Measurements from ENCODE around the gene FAM180B. TPM values are rescaled to one million over a fixed set of nuclear protein-coding genes. Genes with fewer than 3 reads are reported as not detected.

The FAM180B gene
- total and polyA plus RNA-seq, 2 of the 8 experiments (the other 6 are each of a cell fraction or from before 2014, with no cell fraction given), result 0.09 TPM; not detected in 1

- TF ChIP-seq EP300 (IDR thresholded peaks at IDR 0.05; ENCODE audit: borderline replicate concordance in 1 of 2, low read depth in 2 of 2, low read length in 2 of 2), result peak; percentile 35 to 85
- peak; percentile 100 for TF ChIP-seq ASH2L (IDR thresholded peaks at IDR 0.05; ENCODE audit: low read length)
- peak; percentile 79 for TF ChIP-seq SAP30 (IDR thresholded peaks at IDR 0.05; ENCODE audit: insufficient read depth, insufficient replicate concordance, low read length)
- TF ChIP-seq CHD2 (IDR thresholded peaks at IDR 0.05; ENCODE audit: low read length), result peak; percentile 60; the same call in 1 of the 2 replicates
- peak; percentile 73 for TF ChIP-seq MAX (IDR thresholded peaks at IDR 0.05)
- peak; percentile 96 for TF ChIP-seq TAF7 (optimal IDR thresholded peaks at IDR 0.05; ENCODE audit: borderline replicate concordance, low read depth, low read length)
- peak; percentile 67 for TF ChIP-seq KDM4A (IDR thresholded peaks at IDR 0.05; ENCODE audit: low read depth, low read length, severe bottlenecking)
- TF ChIP-seq HDAC2 (IDR thresholded peaks at IDR 0.05; ENCODE audit: borderline replicate concordance in 1 of 2, low read depth in 2 of 2, low read length in 2 of 2), result peak in 1 of 2 experiments; percentile 94; a peak in 1 of 4 replicates
- TF ChIP-seq SIRT6 (IDR thresholded peaks at IDR 0.05; ENCODE audit: low read length), result no peak
- TF ChIP-seq BACH1 (IDR thresholded peaks at IDR 0.05; ENCODE audit: low read length), result no peak
- peak; percentile 88 to 99 for TF ChIP-seq SIN3A (conservative IDR thresholded peaks at IDR 0.05 in 1 of 2, IDR thresholded peaks at IDR 0.05 in 1 of 2; ENCODE audit: low read depth in 1 of 2, low read length in 2 of 2)
- no peak for TF ChIP-seq SP2 (IDR thresholded peaks at IDR 0.05; ENCODE audit: low read length)
- peak; percentile 96 for TF ChIP-seq TBP (IDR thresholded peaks at IDR 0.05; ENCODE audit: low read depth, low read length)
- TF ChIP-seq CEBPB (IDR thresholded peaks at IDR 0.05; ENCODE audit: low read depth, low read length), result no peak
- peak; percentile 97 for TF ChIP-seq YY1 (IDR thresholded peaks at IDR 0.05; ENCODE audit: low read depth, low read length)
- peak; percentile 68; the same call in 1 of the 2 replicates for TF ChIP-seq TCF12 (IDR thresholded peaks at IDR 0.05; ENCODE audit: low read depth, low read length)
- TF ChIP-seq POLR2A (IDR thresholded peaks at IDR 0.05; ENCODE audit: control extremely low read depth in 1 of 2, low read depth in 2 of 2, low read length in 2 of 2), result peak; percentile 38 to 91
- peak; percentile 62; the same call in 1 of the 2 replicates for TF ChIP-seq SIX5 (IDR thresholded peaks at IDR 0.05; ENCODE audit: low read depth, low read length)
- peak; percentile 52 for TF ChIP-seq E2F6 (IDR thresholded peaks at IDR 0.05)
- TF ChIP-seq CREB1 (IDR thresholded peaks at IDR 0.05), result peak; percentile 61
- peak; percentile 100 for TF ChIP-seq GABPA (IDR thresholded peaks at IDR 0.05; ENCODE audit: borderline replicate concordance, insufficient read depth, low read length)
Observed at GRCh38 chr11:47578524-47579494, 7.7 kb upstream of the FAM180B start, which contains the start of the genes KBTBD4 and NDUFS3 (continued).
